Right lobe of liver (tissue), 4 donors: ENCODE measurements around the gene UBTD2.

Experiments
- CTCF ChIP-seq, 4 donors: fragments of 200-600 bp in 3 of 4; fragments of 450-650 bp in 1 of 4; IDR thresholded peaks; one replicate each; pipeline versions ENCODE4 v1.5.1 to v1.8.0; 2016 to 2022; ENCODE audit warnings: antibody characterized with exemption in 4 of 4, mild to moderate bottlenecking in 2 of 4
- POLR2A ChIP-seq: fragments of 450-650 bp; IDR thresholded peaks from one replicate; pipeline ENCODE4 v1.6.1; 2017; ENCODE audit warnings: antibody characterized with exemption, mild to moderate bottlenecking
- donor health status: DM: no; HTN: no; CAD: no.
- donor health status: DM: no; HTN: no; CAD: no.
- donor health status: DM: no; HTN: yes; CAD: no.

- TF ChIP-seq CTCF (IDR thresholded peaks at IDR 0.05) (no peak), POLR2A (no peak)
Observed at GRCh38 chr5:172170251-172170701, 113.3 kb downstream of the UBTD2 start.
